Stimulated activated CD8-positive, alpha-beta memory T cell treated with anti-CD3 and anti-CD28 coated beads, Interleukin-4, amount 100 ng/mL, for 1 hour (primary cell): ENCODE data around the gene ANK3.

Experiments
- DNase-seq, 2 donors: peaks; one replicate each; pipeline ENCODE4 v3.0.0-alpha.2; 2020; ENCODE audit warnings: low read depth in 2 of 2, low spot score in 1 of 2

The ANK3 gene

DNA sequence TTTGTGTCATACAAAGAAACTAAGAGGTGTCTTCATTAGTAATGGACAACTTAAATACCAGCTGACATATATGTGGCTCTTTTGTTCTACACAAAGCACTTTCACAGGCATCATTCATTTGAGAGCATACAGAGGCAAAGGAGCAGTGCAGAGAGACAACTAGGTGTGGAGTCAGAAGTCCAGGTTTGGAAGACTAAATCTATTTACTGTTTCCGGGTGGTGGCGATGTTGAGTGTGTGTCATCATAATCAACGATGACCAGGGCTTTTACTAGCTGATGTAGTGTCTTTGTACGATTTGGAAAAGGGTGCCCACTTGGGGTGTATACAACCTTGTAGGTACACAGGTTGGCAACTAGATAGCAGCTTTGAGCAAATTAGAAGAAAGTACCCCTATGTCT, 287.9 kb downstream of the ANK3 start:
- no peak for DNase-seq

DNA sequence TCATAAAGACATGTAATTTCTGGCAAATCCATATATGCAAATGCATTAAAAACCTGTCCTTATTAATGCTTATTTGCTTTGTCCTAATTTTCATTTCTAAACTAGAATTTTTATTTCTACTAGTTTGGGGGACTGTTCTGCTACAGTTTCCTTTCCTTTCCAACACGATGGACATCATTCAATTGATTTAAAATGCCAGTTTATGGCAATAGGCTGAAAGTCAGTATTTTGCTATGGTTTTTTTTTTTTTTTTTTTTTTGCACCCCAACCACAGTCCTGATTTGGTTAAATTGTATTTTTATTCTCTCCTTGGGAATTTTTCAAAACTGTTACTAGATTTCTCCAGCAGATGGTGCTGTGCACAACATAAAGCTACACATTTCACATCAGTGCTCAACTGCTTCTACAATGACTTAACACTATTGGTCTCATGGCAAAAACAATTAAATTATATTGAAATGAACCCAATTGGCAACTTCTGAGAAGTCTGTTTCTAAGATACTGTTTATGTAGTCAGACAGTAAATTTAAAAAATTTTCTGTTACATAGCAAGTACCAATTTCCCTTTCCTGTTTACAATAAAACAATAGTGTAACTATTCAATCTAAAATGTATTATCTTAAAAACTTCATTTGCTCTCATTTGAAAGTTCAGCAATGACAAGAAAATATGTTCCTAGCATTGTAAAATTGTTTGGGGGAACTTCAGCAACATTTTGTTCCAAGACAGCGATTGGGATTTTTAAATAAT, 289.5 kb downstream of the ANK3 start:
- DNase-seq, result no peak

DNA sequence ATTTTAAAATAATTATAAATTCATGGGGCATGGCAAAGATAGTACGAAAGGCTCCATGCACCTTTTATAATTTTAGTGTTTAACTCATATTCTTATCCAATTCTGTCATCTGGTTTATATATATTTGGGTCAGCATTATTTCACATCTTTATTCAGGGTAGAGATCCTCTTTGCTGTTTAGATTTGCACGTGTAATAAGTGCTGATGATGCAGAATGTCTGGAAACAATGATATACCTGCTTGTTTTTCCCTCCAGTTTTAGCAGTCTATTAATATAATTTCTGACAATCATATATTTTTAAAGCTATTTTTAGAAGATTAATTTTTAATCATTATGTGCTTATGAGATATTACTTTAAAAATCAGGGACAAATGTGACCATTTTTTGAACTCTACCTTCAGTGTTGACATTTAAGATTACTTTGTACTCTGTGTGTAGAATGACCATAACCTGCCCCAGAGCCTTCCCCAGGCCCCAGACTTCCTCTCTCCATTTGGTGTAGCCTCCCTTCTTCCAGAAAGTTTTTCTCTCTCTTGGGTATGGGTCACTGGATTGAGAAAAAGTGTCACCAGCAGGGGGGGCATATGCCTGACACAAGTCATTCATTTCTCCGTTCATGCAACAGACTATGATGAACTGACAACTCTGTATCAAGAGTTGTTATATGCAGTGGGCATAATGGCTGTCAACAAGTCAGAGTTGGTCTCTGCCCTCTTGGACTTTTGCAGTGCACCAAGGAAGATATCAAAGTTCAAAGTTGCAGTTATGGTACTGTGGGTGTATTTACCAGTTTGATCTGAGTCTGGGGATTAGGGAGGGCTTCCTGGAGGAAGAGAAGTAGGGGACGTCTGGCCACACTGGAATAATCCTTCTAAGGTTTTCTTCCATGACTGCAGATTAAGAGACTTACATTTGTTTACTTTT, 290.7 kb downstream of the ANK3 start:
- no peak for DNase-seq

DNA sequence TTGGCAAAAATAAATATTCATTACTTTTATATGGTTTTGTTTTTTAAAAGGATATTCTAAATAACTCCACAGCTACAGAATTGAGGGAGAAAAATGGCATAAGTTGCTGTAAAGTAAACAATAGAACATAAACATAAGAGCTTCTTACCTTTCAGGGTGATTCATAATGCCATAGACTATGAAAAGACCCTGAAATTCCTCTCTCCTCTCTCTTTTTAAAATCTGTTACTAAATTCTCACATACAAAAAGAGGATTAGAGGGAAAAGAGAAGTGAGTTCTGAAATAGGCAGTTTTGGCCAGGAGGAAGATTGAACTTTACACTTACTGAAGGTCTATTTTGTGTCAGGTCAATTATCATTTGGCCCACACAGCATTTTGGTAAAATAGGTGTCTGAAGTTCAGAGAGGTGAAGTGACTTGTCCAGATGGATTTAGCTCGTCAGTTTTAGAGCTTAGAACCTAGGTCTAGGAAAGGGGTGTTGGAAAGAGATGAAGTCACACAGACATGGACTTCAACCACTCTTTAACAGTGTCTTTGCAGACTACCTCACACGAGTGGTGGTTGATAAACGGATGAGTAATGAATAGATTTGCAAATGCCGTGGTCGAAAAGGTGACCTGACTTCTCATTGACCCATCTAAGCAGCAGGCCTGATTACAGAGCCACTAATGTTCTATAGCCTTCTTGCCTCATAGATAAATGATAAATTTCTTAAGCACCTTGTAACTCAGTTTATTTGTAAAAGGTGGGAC, 292.7 kb downstream of the ANK3 start:
- DNase-seq, result no peak

DNA sequence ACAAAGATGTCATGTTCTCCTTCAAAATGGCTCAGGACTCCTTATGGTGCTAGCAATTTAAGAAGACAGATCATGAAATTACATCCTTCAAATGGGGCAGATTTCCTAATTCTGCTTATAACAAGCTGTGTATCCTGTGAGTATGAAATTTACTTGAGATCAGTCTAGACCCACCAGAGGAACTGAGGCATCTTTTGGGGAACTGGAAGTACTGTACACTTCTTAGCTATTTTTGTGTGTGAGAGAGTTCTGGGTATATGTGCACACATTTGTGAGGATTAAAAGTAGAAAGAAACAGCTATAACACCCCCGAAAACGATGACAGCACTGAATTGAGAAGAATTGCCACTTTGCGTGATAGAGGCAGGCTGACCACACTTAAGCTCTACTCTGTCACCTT, 296.4 kb downstream of the ANK3 start:
- DNase-seq, result no peak

DNA sequence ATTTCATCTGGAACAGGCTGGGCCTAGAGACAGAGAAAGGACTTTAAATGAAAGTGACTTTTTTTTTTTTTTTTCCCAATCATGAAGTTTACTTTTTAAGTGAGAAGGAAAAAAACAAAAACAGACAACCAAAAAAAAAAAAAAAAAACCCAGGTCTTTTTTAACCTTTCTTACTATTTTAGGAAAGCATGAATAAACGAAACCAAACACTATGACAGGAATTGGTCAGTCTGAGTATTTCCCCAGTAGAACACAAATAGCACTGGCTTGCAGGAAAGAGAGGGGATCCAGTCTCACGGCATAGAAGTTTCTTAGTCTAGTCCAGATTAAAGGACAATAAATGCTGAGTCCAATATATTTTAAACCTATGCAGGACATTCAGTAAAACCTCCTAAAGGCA, 302.8 kb downstream of the ANK3 start:
- no peak for DNase-seq

DNA sequence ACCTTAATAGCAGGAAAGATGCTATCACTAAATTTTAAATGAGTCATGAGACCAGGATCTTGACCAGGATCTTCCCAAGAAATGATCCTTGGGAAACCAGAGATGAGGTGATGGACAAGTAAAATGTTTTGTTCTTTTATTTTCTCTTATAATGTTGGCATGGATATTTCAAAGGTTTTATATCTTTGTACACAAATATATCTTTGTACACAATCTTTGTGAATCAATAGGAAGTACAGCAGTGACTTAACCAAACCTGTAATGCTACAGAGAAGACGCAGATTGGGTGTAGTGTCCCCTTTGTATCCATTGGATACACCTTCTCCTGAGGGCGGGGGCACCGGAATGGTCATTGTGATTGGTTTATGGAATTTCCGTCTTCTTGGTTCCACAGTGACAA, 303.3 kb downstream of the ANK3 start:
- no peak for DNase-seq

DNA sequence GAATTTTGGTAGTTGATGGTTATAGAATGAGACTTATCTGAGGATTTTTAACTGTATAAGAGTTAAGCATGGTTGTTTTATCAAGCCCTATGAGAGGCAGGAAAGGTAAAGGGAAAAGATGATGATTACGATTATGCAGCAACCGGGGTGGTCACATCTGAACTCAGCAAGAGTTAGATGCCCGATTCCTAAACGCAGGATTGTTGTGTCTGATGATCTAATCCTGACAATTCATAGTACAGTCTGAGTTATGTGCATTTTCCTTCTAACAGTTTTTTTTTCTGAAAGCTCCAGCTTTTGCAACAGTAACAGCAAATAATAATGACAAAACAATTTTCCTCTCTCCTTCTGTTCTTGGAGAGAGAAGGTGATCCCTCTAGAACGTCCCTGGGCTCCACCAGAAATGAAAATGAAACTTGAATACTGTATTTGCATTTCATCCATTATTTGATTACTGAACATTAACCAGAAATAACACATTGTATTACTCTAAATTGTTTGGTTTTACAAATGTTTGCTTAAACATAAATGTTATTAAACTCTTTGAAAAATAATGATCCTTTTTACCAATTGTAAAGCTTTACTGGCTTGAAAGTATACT, 306.8 kb downstream of the ANK3 start:
- DNase-seq, result no peak

DNA sequence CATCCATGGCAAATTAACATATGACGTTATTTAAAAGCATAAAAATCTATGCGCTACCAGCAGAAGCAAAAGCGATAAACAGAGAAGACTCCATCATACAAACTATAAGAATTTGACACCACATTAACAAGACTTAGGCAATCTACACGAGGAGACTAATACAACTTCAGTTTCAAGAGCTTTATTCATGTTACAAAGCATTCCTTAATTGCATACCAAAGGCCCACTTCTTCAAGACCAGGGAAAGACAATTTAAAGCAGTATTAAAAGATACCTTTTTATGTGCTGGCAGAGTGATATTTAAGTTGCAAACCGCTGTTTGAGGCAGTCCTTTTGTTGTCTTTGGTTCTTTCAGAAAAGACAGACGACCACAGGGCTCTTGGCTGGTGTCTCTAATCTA, 307.3 kb downstream of the ANK3 start:
- DNase-seq, result no peak

DNA sequence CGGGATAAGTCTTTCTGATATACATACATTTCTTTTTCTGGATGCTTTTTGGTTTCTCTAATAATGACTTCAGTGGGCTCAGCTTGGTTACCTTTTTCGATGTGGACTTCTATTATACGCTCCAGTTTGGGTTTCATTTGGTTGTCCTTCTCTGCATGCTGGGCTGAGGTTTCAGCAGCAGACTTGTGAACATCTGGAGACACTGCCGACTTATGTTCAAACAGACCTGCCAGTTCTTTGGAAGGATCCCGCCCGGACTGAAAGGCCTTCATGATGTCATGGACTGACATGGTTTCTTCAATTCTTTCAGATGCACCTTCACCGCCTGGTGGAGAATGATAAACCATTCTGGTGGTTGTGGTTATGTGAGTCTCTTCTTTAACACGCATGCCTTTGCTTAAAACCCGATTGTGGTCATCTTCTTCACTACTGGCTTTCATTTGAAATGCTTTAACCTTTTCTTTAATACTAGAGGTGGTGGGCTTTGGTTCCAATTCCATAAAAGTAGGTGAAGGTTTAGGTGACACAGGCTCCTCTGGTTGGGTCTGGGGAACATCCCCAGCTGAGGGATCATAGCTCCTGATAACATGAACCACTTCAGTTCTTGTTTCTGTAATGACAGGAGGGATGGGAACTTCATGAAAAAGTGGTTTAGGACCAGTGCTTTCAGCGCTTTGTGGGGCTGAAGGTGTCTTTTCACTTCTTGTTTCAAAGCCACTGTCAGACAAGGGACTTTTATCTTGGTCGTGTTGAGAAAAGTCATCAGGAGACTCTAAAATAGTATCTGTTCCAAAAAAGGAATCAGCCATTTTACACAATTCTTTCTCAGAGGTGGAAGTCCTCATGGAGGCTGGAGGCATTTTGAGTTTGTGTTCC, 315.7 kb downstream of the ANK3 start:
- DNase-seq, result no peak

DNA sequence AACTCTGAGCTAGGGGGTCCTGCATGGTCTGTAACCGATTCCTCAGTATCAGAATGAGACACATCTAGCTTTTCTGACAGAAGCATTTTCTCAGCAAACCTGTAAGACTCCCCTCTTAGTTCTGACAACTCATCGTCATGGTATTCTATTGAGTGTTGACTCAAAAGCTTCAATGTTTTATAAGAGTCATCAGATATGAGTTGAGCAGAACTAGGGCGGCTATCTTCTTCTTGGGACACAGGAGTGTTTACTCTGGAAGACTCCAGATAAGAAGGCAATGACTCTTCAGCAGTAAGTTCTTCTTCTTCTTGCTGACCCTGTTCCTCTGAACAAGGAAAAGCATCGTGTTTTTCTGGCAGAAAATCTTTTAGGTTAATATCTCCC, 316.3 kb downstream of the ANK3 start:
- no peak for DNase-seq

DNA sequence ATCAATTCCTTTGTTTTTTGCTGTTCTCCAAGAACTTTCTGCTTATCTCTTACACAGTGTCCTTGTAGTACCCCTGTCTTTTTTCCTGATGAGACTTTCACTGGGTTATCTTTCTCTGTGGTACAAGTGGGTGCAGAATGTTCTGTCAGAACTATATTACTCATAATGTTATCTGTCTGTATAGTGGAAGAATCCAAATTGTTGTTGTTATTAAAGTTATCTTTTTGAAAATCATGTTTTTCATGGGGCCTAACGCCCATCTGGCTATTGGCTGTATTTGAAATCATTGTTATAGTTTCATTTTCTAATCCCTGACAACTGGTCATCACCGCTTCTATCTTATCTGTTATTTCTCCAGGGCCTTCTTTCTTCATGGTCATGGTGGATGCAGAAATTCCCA, 320.4 kb downstream of the ANK3 start:
- no peak for DNase-seq

DNA sequence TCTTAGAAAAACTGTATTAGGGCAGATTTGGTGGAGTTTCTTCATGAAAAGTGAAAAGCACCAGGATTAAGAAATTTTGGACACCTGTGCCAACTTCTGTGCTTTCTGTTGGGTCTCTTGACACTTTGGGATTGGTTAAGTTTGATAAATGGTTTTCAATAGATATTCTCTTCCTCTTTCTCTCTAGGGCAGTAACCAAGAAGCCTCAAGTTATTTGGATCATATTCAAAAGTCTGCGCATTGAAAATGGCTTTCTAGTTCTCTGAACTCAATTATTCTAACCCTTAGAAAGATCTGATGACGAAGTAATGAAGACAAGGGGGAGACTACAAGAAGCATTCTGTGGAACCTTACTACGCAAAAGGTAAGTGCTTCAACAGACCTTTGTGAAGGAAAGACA, 339.3 kb downstream of the ANK3 start:
- DNase-seq, result no peak

DNA sequence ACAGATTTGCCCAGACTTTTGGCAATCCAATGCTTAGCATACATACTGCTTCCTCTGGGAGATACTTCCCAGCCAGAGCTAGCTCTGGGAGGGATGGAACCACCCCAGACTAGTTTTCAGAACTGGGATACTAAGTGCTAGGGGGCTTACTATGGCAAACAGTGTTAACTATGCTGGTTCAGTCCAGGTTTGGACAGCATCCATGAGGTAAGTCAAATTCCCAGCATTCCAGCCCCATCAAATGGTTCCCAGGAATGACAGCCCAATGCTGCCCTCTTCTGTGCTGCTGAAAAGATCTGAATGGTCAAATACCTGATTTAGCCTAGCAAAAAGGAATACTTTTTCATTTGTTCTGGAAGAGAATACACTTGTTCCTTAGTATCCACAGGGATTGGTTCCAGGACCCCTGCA, 341.6 kb downstream of the ANK3 start:
- no peak for DNase-seq

DNA sequence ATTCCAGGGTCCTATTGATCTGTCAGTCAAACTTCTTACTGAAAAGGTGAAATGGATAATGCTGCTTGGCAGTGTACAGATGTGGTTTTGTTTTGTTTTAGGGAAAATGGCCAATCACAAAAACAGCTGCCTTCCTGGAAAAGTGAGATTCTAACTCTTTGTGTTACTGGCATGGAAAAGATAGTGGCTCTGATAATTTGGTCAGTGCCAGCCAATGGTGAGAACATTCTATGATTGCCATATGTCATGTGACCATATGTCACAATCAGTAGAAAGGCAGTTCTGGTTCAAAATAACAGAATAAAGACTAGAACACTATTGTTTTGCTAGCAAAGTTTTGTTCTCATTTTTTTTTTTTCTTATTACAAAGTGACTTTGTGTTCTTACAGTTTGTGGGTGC, 344.1 kb downstream of the ANK3 start:
- no peak for DNase-seq

DNA sequence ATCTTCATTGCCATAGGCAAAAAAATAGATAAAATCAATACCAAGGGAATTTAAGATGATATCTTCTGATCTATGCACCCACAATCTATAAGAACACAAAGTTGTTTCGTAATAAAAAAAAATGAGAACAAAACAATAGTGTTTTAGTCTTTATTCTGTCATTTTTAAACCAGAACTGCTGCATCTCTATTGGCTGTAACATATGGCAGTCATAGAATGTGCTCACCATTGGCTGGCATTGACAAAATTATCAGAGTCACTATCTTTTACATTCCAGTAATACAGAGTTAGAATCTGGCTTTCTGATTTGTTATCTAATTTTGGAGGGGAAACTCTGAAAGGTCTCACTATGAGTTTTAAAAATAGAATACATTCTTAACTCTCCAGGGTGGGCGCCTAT, 344.7 kb downstream of the ANK3 start:
- no peak for DNase-seq

DNA sequence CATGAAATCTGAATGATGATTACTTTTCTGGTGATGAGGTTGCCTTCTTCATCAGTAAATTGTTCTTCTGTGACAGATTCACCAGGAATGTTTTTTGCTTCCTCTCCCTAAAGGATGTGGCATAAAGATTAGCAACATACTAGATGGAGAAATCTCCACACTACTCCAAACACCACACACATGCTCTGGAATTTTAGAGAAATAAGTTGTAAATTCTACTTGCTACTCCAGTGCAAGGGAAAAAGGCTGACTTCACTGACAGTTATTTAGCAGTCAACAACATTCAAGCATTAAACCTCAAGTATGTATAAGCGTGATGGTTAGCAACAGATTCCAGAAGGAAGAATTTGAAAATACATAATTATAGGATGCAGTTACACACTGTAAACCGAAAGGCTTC, 345.4 kb downstream of the ANK3 start:
- DNase-seq, result no peak

DNA sequence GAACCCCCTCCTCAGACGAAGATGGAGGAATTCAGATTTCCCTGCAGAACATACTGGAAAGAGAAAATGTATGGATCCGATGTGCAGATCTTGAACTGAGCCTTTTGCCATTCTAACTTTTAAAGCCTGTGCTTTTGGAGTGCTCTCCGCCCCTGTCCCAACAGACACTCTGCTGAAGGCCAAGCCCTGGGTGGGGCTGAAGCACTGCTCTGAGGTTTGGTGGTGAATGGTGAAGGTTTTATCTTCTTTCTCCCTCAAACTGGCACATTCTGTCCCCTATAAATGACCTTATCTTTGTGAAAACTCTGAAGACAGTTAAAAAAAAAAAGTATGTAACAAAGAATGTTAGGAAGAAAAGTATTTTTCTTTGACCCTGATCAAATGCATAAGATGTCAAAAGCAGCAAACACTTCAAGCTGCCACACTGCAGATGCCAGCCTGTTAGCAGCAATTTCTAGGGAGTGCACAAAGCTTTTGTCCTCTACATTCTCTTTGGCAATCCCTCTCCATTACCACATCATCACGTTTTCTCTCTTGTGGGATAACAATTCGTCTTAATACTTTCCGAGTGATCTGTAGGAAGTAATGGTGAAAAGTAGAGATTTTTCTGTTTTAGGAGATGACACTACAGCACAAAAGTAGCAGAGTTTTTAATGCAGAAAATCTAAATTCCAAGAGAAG, 346.0 kb downstream of the ANK3 start:
- DNase-seq, result no peak

DNA sequence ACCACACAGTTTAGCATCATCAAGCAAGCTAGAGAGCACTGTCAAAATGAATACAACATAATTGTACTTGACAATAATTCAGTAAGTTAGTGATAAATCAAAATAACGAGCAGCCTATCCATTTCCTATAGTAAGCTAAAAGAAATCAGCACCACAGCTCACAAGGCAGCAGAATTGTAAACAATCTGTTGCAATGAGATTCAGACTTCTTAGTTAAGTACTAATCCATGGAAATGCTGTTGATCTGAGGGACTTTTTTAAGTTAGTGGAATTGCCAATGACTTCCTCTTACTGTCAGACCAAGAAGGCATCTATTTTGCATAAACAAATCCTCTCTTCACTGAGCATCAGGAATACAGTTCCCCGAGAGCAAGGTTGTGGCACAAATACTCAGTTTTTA, 346.8 kb downstream of the ANK3 start:
- DNase-seq, result no peak

DNA sequence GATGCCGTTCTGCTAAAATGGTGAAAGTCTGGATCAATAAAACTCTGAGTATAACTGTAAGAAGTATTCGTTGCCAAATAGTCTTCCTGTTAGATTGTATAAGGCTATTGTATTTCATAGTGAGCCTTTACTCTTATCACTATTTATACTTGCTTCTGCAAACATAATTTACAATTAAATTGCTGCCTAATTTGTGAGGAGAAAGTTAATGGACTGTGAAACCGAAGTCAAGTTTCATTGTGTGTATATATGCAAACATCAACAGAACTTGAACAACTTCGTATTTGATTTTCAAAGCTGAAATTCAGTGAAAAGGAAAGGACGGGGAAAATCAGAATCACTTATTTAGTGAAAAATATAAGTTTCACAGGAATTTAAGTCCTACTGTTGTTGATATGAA, 347.4 kb downstream of the ANK3 start:
- no peak for DNase-seq
